ENCODE data around the gene UHRF2. TPM values are rescaled to one million over a fixed set of nuclear protein-coding genes. Genes with fewer than 3 reads are reported as not detected.

Gene UHRF2
- total and polyA plus RNA-seq, 9 of the 15 experiments (the other 6 are each of a cell fraction or from before 2014, with no cell fraction given), result 5.6 to 39.0 (median 20.1) TPM

GRCh38 chr9:6471231-6471850, 58.3 kb downstream of the UHRF2 start:
- no peaks in the 10 kb centered on the region for H3K9me1 ChIP-seq (ENCODE audit: control insufficient read depth, insufficient read depth, low read length)
- 70% methylated on average over 2 of the region's 2 CpGs for WGBS (ENCODE audit: insufficient coverage, low coverage, missing lambda C conversion rate)
- DNase-seq (ENCODE audit: extremely low read depth in 1 of 4, low spot score in 3 of 4), result peak in 1 of 4 experiments; percentile 5
- H3K27me3 ChIP-seq (ENCODE audit: control insufficient read depth in 2 of 2, insufficient read depth in 2 of 2, low read length in 2 of 2), result no peaks in the 10 kb centered on the region
- POLR2A ChIA-PET, result interaction anchor here (0.6 to 0.9 kb wide), 2 partner anchors 9 to 56 kb away, joined by 3 to 5 read pairs; no protein-coding TSS in a partner anchor
- CTCF ChIA-PET (ENCODE audit: low intra/inter-chr PET ratio), result no interaction called here
- H3K9ac ChIP-seq (ENCODE audit: insufficient read depth in 1 of 2, low read depth in 2 of 2, low read length in 2 of 2), result no peak overlapping the region
- H3K9me3 ChIP-seq (replicated peaks; ENCODE audit: control insufficient read depth, insufficient read depth, low read depth, low read length), result no peaks in the 10 kb centered on the region
- H3K4me3 ChIP-seq, result no peak overlapping the region
- H3K36me3 ChIP-seq (ENCODE audit: control insufficient read depth, insufficient read depth, low read length), result peaks cover 21% of the 10 kb centered on the region; the same call in 1 of the 3 replicates
- H2AFZ ChIP-seq (ENCODE audit: low read depth, low read length), result no peak overlapping the region
- intact Hi-C loops (cut with micrococcal nuclease) (no loop called here), in situ Hi-C loops (cut with MboI) (no loop called here)
- TF ChIP-seq GABPB1 (CRISPR knock-in tag; IDR thresholded peaks at IDR 0.05) (no peak), POLR2H (tag; IDR thresholded peaks at IDR 0.05; ENCODE audit: low read depth) (no peak), HEY1 (CRISPR knock-in tag; IDR thresholded peaks at IDR 0.05; ENCODE audit: borderline replicate concordance) (no peak), TRIM25 (IDR thresholded peaks at IDR 0.05; ENCODE audit: borderline replicate concordance) (no peak), CBX1 (IDR thresholded peaks at IDR 0.05; ENCODE audit: low read depth) (no peak), KLF6 (CRISPR knock-in tag; IDR thresholded peaks at IDR 0.05; ENCODE audit: borderline replicate concordance) (no peak), ELF2 (CRISPR knock-in tag; IDR thresholded peaks at IDR 0.05) (no peak), THRB (CRISPR knock-in tag; conservative IDR thresholded peaks at IDR 0.05) (no peak), CREB5 (CRISPR knock-in tag; IDR thresholded peaks at IDR 0.05) (no peak), EWSR1 (IDR thresholded peaks at IDR 0.05; ENCODE audit: borderline replicate concordance, low read depth, partially characterized antibody) (no peak), HDAC3 (IDR thresholded peaks at IDR 0.05; ENCODE audit: borderline replicate concordance, partially characterized antibody) (no peak)
- no peak overlapping the region for H3K4me2 ChIP-seq (ENCODE audit: insufficient read depth, low read length)
- BruUV-seq (replicated peaks), result no TSS peak
- ATAC-seq, result no peak; the same call in 1 of the 3 replicates
- peaks cover 5% of the 10 kb centered on the region; the same call in 1 of the 3 replicates for H3K79me2 ChIP-seq (ENCODE audit: control insufficient read depth, insufficient read depth, low read length)
- no peaks in the 10 kb centered on the region for H4K20me1 ChIP-seq (replicated peaks; ENCODE audit: control insufficient read depth, insufficient read depth, low read length)
- H3K27ac ChIP-seq (ENCODE audit: extremely low read depth, low read depth, low read length), result no peak overlapping the region
- H3K4me1 ChIP-seq (replicated peaks in 1 of 2; ENCODE audit: control insufficient read depth in 2 of 2, insufficient read depth in 2 of 2, low read length in 2 of 2), result no peaks in the 10 kb centered on the region; a peak in 1 of 5 replicates
- no peak for FAIRE-seq
